ENCODE results near the gene GSG1L. TPM values are rescaled to one million over a fixed set of nuclear protein-coding genes. Genes with fewer than 3 reads are reported as not detected.

GSG1L gene
- total and polyA plus RNA-seq, 9 of the 15 experiments (the other 6 are each of a cell fraction or from before 2014, with no cell fraction given), result not detected

- no peak for TF ChIP-seq BRF1 (IDR thresholded peaks at IDR 0.05; ENCODE audit: borderline replicate concordance, extremely low read depth, insufficient read length)
- TF ChIP-seq NFIC (IDR thresholded peaks at IDR 0.05), result no peak
- peak; percentile 37; the same call in 1 of the 2 replicates for TF ChIP-seq REST (IDR thresholded peaks at IDR 0.05; ENCODE audit: borderline replicate concordance)
- TF ChIP-seq REST (CRISPR knock-in tag; IDR thresholded peaks at IDR 0.05; ENCODE audit: low read depth), result no peak
- TF ChIP-seq PHF20 (IDR thresholded peaks at IDR 0.05; ENCODE audit: partially characterized antibody), result peak; percentile 66
- peak; percentile 23; the same call in 1 of the 2 replicates for TF ChIP-seq SP1 (CRISPR knock-in tag; IDR thresholded peaks at IDR 0.05)
- TF ChIP-seq CTCF (IDR thresholded peaks at IDR 0.05 in 2 of 3, conservative IDR thresholded peaks at IDR 0.05 in 1 of 3; ENCODE audit: insufficient read depth in 2 of 3, low read depth in 1 of 3, low read length in 3 of 3), result peak; percentile 70 to 89 (median 79)
- 0 out of 2 replicates have a peak, but pooled peaks have one; percentile 58 for TF ChIP-seq ZHX1 (conservative IDR thresholded peaks at IDR 0.05; ENCODE audit: low read length)
- TF ChIP-seq TEAD1 (CRISPR knock-in tag; IDR thresholded peaks at IDR 0.05), result no peak
- no peak for TF ChIP-seq PHF21A (IDR thresholded peaks at IDR 0.05; ENCODE audit: borderline replicate concordance, low read depth)
- TF ChIP-seq DMBX1 (CRISPR knock-in tag; IDR thresholded peaks at IDR 0.05; ENCODE audit: borderline replicate concordance), result 0 out of 2 replicates have a peak, but pooled peaks have one; percentile 35
- TF ChIP-seq CREM (IDR thresholded peaks at IDR 0.05; ENCODE audit: low read depth), result 0 out of 2 replicates have a peak, but pooled peaks have one; percentile 12
- peak; percentile 35; the same call in 1 of the 2 replicates for TF ChIP-seq MAFF (IDR thresholded peaks at IDR 0.05; ENCODE audit: low read length)
Observed at GRCh38 chr16:27867122-27868110, 196.1 kb downstream of the GSG1L start (continued).

Measured in K562 (cell line).